IPS-NIHi7 (cell line): Measurements from ENCODE around the gene SNTG2.

Source experiments
- DNase-seq: peaks from one replicate; pipeline ENCODE4 v3.0.0; 2012; ENCODE audit warnings: mixed read lengths; ENCODE audit errors: extremely low spot score

Gene SNTG2

GRCh38 chr2:951224-952006, 766 bp downstream of the SNTG2 start:
- DNase-seq: peak; percentile 38

GRCh38 chr2:953408-953807, 2.8 kb downstream of the SNTG2 start:
- no peak for DNase-seq

DNA sequence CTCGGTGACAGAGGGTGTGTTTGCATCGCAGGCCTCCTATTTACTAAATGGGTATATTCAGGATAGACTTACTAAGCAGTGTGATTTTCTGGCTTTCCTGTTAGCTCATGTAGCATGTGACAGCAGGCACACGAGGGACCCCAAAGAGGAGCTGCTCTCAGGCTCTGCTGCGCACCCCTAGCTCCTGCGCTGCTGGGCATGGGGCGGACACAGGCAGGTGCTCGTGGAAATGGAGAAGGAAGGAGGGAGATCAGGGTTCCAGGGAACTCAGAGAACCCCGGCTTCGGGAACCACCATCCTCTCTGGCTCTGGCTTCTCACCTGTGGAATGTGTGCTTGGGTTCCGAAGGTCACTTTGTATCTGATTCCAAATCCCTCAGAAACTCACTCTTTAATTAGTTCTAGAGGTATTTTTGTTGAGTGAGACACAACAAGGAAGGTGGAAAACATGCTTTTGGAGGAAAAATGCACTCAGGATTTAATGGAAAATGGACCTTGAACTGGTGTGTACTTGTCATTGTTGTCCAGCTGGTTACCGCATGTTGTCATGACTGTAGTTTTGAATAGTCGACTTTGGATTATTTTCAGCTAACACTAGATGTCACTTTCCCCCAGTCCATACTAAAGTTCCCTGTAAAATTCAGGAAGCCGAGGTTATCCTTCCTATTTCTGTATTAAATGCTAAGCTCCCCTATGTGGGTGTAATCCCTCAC, 3.5 kb downstream of the SNTG2 start:
- DNase-seq: no peak

GRCh38 chr2:954687-955000, 4.0 kb downstream of the SNTG2 start:
- DNase-seq: no peak

DNA sequence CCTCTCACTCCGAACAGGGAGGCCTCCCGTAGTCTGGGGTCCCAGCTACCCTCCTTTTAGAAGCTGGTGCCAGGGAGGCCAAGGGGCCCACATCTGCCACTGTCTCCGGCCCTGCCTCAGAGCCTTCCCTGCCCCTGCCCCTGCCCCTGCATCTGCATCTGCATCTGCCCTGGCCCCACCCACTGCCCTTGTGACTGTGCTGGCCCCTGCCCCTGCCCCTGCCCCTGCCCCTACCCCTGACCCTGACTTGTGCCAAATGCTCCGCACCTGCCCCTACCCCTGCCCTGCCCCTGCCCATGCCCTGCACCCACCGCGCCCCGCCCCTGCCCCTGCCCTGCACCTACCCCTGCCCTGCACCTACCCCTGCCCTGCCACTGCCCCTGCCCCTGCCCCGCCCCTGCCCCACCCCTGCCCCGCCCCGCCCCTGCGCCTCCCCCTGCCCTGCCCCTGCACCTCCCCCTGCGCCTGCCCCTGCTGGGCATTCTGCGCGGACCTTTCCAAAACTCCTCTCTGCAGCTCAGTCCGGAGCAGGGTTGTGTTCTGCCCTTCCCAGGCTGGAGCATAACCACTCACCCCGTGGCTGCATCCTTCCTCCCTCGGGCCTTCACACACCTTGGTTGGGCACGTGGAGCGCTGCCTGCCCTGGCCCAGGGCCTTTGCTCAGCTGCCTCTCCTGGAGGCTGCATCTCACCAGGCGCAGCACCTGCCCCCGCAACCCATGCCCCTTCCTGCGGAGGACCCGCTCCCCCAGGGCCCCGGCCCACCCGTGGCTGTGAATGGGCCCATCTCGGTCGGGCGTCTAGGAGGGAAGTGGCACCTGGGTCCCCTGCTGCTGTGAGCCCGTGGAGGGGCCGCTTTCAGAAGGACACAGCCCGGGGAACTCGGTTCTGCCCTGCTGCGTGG, 5.4 kb downstream of the SNTG2 start:
- DNase-seq: no peak

- no peak for DNase-seq
Observed at GRCh38 chr2:959457-959856, 8.8 kb downstream of the SNTG2 start.

- DNase-seq: no peak
Observed at GRCh38 chr2:960061-960736, 9.6 kb downstream of the SNTG2 start.

GRCh38 chr2:961786-962185, 11.1 kb downstream of the SNTG2 start:
- DNase-seq: no peak

DNA sequence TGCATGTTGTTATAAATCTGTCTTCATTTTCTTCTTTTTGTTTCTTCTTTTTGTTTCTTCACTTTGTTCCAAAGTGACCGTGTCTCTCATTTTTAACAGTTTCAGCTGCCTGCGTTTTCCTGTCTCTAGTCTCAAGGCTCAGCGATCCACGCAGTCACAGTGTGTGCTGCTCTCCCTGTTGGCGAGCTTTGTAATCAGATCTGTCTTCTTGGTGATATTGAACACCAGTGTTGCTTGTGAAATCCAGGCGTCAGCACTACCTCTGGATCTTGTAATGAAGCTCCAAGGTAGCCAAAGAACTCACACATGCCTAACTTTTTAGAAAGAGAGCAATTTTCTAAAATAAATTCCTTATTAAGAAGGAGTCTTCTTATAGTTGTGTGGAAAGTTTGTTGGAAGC, 13.2 kb downstream of the SNTG2 start:
- DNase-seq: no peak

GRCh38 chr2:964562-964961, 13.9 kb downstream of the SNTG2 start:
- no peak for DNase-seq

DNA sequence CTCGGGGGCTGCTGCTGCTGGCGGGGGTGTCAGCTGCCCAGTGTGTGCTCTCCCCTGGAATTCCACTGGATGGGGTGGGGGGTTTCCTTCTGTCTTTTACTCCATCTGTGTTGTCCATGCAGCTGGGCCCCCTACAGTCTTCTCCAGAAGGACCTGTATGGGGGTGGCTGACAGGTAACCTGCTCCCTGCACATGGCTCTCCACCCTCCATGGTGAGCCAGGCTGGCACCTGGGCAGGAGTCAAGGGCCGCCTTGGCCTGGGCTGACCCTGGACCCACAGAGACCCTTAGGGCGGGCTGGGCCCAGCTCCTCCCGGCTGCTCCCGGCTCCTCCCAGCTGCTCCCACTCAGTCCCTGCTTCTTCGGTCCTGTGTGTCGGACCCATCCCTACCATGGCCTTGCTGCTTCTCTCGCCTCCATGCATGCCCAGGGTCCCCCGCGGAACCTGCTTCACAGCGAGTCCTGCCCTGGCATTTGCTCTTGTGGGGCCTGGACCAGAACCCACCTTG, 15.0 kb downstream of the SNTG2 start:
- DNase-seq: no peak

- no peak for DNase-seq
Observed at GRCh38 chr2:973129-973528, 22.5 kb downstream of the SNTG2 start.

DNA sequence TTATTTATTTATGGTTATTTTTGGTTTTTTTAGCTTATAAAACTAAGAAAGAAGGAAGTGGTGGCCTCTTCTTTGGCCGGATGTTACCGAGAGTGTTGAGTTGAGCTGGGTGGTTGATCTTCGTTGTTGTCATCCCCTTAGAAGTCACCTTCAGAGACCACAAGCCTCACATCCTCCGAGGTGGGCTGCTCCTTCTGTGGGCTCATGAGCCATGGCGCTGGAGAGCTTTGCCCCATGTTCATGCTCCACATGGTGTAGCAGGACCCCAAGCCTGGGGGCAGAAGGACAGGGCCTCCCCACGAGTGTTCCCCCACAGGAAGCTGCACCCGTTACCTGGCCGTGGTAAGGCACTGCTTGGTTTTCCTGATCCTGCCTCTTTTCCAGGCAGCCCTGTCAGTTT, 23.4 kb downstream of the SNTG2 start:
- no peak for DNase-seq

DNA sequence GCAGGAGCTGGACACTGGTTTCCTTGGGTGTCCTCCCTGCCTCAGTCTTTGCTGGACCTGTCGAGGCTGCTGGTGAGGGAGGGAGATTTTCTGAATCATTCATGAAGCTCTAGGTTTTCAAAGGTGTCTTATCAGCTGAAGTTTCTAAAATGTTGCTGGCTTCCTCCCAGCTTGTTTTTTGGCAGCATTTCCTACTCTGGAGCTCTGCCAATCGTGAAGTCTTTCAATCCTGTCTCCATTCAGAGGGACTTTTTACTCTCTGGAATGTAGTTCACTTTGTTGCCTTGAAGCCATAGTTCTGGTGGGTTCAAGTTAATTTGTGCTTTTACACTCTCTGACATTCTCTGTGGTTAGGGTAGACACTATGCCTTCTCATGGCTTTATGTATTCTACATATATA, 23.9 kb downstream of the SNTG2 start:
- DNase-seq: no peak

- DNase-seq: no peak
Observed at GRCh38 chr2:975095-975494, 24.4 kb downstream of the SNTG2 start.

DNA sequence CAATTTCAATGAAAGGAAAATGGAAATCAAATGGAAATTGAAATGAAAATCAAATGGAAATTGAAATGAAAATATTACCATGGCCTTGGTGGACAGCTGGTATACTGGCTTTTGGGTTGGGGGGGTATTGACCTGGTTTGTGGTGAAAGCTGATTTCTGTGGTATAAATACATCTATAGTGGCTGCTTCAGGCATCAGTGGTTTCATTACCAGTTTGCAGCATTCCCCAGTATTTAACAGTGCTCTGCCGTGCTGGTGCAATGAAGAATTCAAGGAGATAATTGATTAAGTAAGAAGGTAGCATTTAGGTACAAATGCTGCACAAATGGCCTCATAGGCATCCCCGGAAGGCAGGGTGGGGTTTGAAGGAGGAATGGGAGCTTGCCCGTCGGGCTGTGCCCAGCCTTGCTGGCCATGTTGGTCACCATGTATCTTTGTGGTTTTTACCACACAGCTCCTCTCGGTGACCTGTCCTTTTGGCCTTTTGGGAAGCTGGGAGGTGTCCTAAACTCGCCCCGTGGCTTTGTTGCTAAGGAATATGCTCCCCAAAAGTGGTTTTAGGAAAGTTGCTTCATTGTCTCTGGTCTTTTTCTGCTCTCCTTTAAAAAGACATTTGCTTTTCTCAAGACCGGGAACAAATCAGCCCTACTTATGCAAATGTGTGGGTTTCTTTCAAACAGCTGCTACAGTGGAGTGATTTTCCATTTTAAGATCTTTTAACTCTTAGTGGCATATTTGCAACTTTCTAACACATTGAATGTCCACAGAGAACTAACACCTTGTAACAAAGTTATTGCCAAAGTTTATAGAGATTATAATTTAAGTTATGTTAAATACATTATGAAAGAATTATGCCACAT, 28.6 kb downstream of the SNTG2 start:
- DNase-seq: no peak

DNA sequence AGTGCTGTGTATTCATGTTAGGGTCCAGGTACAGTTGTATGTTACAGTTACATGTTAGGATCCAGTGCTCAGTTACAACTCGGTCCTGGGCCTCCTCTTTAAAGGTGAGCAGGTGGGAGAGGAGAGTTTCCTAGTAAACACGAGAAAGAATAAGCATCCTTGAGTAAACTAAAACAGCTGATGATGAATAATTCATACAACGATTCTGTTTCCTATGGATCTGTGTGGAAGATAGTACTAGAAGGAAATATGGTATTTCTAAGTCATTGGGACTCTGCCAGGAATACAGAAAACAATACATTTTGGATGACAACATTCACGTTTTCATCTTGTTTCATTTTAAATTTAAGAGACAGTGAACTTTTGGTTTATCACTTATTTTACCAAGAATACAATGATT, 29.5 kb downstream of the SNTG2 start:
- DNase-seq: no peak

GRCh38 chr2:981258-981657, 30.6 kb downstream of the SNTG2 start:
- no peak for DNase-seq

DNA sequence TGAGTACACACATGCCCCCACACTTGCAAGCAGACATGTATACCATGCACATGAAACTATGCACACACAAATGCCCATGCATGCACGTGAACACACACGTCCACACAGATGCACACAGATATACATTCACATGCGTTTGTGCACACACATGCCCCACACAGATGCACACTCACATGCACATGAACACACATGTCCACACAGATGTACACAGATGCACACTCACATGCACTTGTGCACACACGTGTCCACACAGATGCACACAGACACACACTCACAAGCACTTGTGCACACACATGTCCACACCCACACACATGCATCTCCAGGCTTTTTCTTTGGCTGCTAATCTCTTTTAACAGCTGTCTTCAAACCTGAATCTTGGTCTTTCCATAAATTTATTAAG, 31.1 kb downstream of the SNTG2 start:
- DNase-seq: no peak

- DNase-seq: no peak
Observed at GRCh38 chr2:985317-985898, 34.8 kb downstream of the SNTG2 start.
